CD14-positive monocyte (primary cell): Measurements from ENCODE around the gene GPI. TPM values are rescaled to one million over a fixed set of nuclear protein-coding genes. Genes with fewer than 3 reads are reported as not detected.
A peak's percentile ranks its signal among the peaks of the same experiment; 100 is the strongest.

Experiments used
- DNase-seq, 3 donors: peaks; one replicate each; pipeline ENCODE4 v3.0.0-alpha.2; 2011 to 2022
- H2AFZ ChIP-seq: 2 replicates; pipeline ENCODE4 v1.6.0; 2012; ENCODE audit warnings: mild to moderate bottlenecking, low read depth, low read length, inconsistent platforms; ENCODE audit not compliant: insufficient read depth, poor library complexity, severe bottlenecking
- H3K27ac ChIP-seq, 2 donors: 1 replicate in 1 of 2; 2 replicates in 1 of 2; pipeline ENCODE4 v1.5.1; 2012 to 2013; ENCODE audit warnings: low read length in 2 of 2, control low read depth in 1 of 2, inconsistent platforms in 1 of 2, low read depth in 1 of 2, mild to moderate bottlenecking in 1 of 2
- H3K27me3 ChIP-seq, 2 donors: one replicate each; pipeline versions ENCODE4 v1.6.0 to v1.6.1; 2011 to 2013; ENCODE audit warnings: low read length in 2 of 2; ENCODE audit not compliant: control insufficient read depth in 2 of 2, insufficient read depth in 2 of 2
- H3K36me3 ChIP-seq, 2 donors: replicated peaks in 1 of 2; 1 replicate in 1 of 2; 2 replicates in 1 of 2; pipeline versions ENCODE4 v1.5.1 to v1.6.1; 2012 to 2013; ENCODE audit warnings: low read length in 2 of 2, control low read depth in 1 of 2, inconsistent platforms in 1 of 2, mild to moderate bottlenecking in 1 of 2; ENCODE audit not compliant: insufficient read depth in 2 of 2, control insufficient read depth in 1 of 2
- H3K4me1 ChIP-seq, 2 donors: 1 replicate in 1 of 2; 2 replicates in 1 of 2; pipeline versions ENCODE4 v1.5.1 to v1.6.1; 2012 to 2013; ENCODE audit warnings: low read length in 2 of 2, control low read depth in 1 of 2, inconsistent platforms in 1 of 2, mild to moderate bottlenecking in 1 of 2, moderate library complexity in 1 of 2; ENCODE audit not compliant: insufficient read depth in 2 of 2, control insufficient read depth in 1 of 2
- H3K4me2 ChIP-seq: replicated peaks from 2 replicates; pipeline ENCODE3; 2012; ENCODE audit warnings: low read length, moderate library complexity, mild to moderate bottlenecking; ENCODE audit not compliant: poor library complexity, severe bottlenecking; ENCODE audit errors: extremely low read depth
- H3K4me3 ChIP-seq, 3 experiments: fragments of 200-600 bp in 1 of 3; sonication (generic) in 1 of 3; replicated peaks in 1 of 3; 1 replicate in 2 of 3; 2 replicates in 1 of 3; pipeline ENCODE4 v1.5.1; 2011 to 2013; ENCODE audit warnings: low read length in 3 of 3, mild to moderate bottlenecking in 3 of 3, control low read depth in 2 of 3, low read depth in 2 of 3, inconsistent platforms in 1 of 3, moderate library complexity in 1 of 3
- H3K79me2 ChIP-seq: 2 replicates; pipeline ENCODE4 v1.6.0; 2012; ENCODE audit warnings: mild to moderate bottlenecking, control low read depth, inconsistent platforms, low read length, moderate library complexity; ENCODE audit not compliant: insufficient read depth
- H3K9ac ChIP-seq: 2 replicates; pipeline ENCODE4 v1.6.0; 2017; ENCODE audit warnings: low read length, mild to moderate bottlenecking; ENCODE audit not compliant: insufficient read depth, poor library complexity, severe bottlenecking
- H3K9me3 ChIP-seq, 2 donors: replicated peaks in 1 of 2; 1 replicate in 1 of 2; 2 replicates in 1 of 2; pipeline versions ENCODE4 v1.5.1 to v1.6.1; 2012 to 2013; ENCODE audit warnings: low read length in 2 of 2, control low read depth in 1 of 2; ENCODE audit not compliant: control insufficient read depth in 1 of 2, insufficient read depth in 1 of 2
- H4K20me1 ChIP-seq: 2 replicates; pipeline ENCODE4 v1.6.0; 2012; ENCODE audit warnings: mild to moderate bottlenecking, low read length, control low read depth, moderate library complexity; ENCODE audit not compliant: insufficient read depth
- H3K27ac Mint-ChIP-seq, 7 donors: one replicate each; pipeline ENCODE4 v1.8.0; 2020; ENCODE audit warnings: mild to moderate bottlenecking in 7 of 7, mixed read lengths in 7 of 7, moderate library complexity in 6 of 7, inconsistent platforms in 2 of 7
- H3K27me3 Mint-ChIP-seq, 3 donors: one replicate each; pipeline ENCODE4 v1.8.0; 2021 to 2022; ENCODE audit warnings: low read depth in 3 of 3, mild to moderate bottlenecking in 3 of 3, mixed read lengths in 3 of 3, moderate library complexity in 3 of 3, inconsistent platforms in 1 of 3
- H3K36me3 Mint-ChIP-seq, 2 donors: one replicate each; pipeline ENCODE4 v1.8.0; 2020; ENCODE audit warnings: mixed read lengths in 2 of 2, inconsistent platforms in 1 of 2, mild to moderate bottlenecking in 1 of 2
- H3K4me1 Mint-ChIP-seq: one replicate; pipeline ENCODE4 v1.8.0; 2020; ENCODE audit warnings: mild to moderate bottlenecking, mixed read lengths
- H3K4me3 Mint-ChIP-seq, 2 donors: one replicate each; pipeline ENCODE4 v1.8.0; 2020; ENCODE audit warnings: mild to moderate bottlenecking in 2 of 2, mixed read lengths in 2 of 2, moderate library complexity in 1 of 2
- H3K9me3 Mint-ChIP-seq, 7 donors: one replicate each; pipeline ENCODE4 v1.8.0; 2020 to 2022; ENCODE audit warnings: mixed read lengths in 7 of 7, mild to moderate bottlenecking in 6 of 7, moderate library complexity in 6 of 7, inconsistent platforms in 2 of 7
- CTCF ChIP-seq: fragments of 200-600 bp; IDR thresholded peaks from one replicate; pipeline ENCODE4 v1.8.0; 2022; ENCODE audit warnings: antibody characterized with exemption, mild to moderate bottlenecking
- WGBS: methylation state at CpG from one replicate; pipeline ENCODE4 v1.1.5; 2013; ENCODE audit warnings: missing lambda C conversion rate; ENCODE audit not compliant: insufficient coverage; 5-methylcytosine and 5-hydroxymethylcytosine counted together
- intact Hi-C, 2 donors: fragments of 100-400 bp; cut with micrococcal nuclease; formaldehyde crosslinking; loops; one replicate each; pipeline versions ENCODE4 v1.15.0 to v1.15.1; 2023
- polyA plus RNA-seq, 3 donors: library from polyadenylated mRNA; depleted of rRNA in 1 of 3; unstranded in 2 of 3; stranded (reverse) in 1 of 3; fragments of 300-500 nt in 2 of 3; fragments of >200 nt in 1 of 3; fragmentation: Illumina TruSeq in 2 of 3; gene quantifications; 1 replicate in 2 of 3; 2 replicates in 1 of 3; pipeline ENCODE4 v1.2.3, GENCODE V29; 2012 to 2021

The GPI gene
- polyA plus RNA-seq, 3 donors, result 81.2 to 107 (median 95.3) TPM

- H3K4me3 Mint-ChIP-seq, result peak overlapping the region; percentile 98 to 99
- TF ChIP-seq CTCF, result no peak
- H3K9me3 ChIP-seq, result no peaks in the 10 kb centered on the region
- WGBS, result 7% methylated on average over 42 of the region's 45 CpGs
- H3K36me3 ChIP-seq, result peaks cover 26 to 40% of the 10 kb centered on the region in 2 donors
- H3K9me3 Mint-ChIP-seq, result no peaks in the 10 kb centered on the region
- no peak for DNase-seq
- H3K4me3 ChIP-seq, result peak overlapping the region; percentile 51 to 98 (median 85)
- no peaks in the 10 kb centered on the region for H3K27me3 ChIP-seq
- peaks cover 27 to 30% of the 10 kb centered on the region in 2 donors for H3K4me1 ChIP-seq
- intact Hi-C loops, result no loop called here
- H3K4me1 Mint-ChIP-seq, result peaks cover 34% of the 10 kb centered on the region
- peaks cover 31 to 37% of the 10 kb centered on the region in 2 donors for H3K36me3 Mint-ChIP-seq
- peak overlapping the region; percentile 97 for H2AFZ ChIP-seq
- peak overlapping the region; percentile 91 for H3K4me2 ChIP-seq
- H3K79me2 ChIP-seq, result peaks cover 53% of the 10 kb centered on the region
- H3K27ac Mint-ChIP-seq, result peak overlapping the region in 6 of 7 donors; percentile 21 to 93 (median 76)
- peaks cover 17% of the 10 kb centered on the region for H4K20me1 ChIP-seq
- H3K27ac ChIP-seq, result peak overlapping the region in 1 of 2 donors; percentile 75
- H3K9ac ChIP-seq, result peak overlapping the region; percentile 87
- H3K27me3 Mint-ChIP-seq, result peaks cover 0 to 2% (median 2%) of the 10 kb centered on the region in 3 donors
Observed at GRCh38 chr19:34365463-34366401, 736 bp downstream of the GPI start.

- Histone ChIP-seq H3K4me2 (peak overlapping the region; percentile 91), H3K27ac (peak overlapping the region; percentile 22 to 75), H3K27me3 (no peaks in the 10 kb centered on the region), H2AFZ (no peak overlapping the region), H3K36me3 (peaks cover 26 to 48% of the 10 kb centered on the region in 2 donors), H3K4me3 (peak overlapping the region in 1 of 3 experiments; percentile 98), H4K20me1 (peaks cover 17% of the 10 kb centered on the region), H3K9me3 (no peaks in the 10 kb centered on the region), H3K9ac (no peak overlapping the region), H3K79me2 (peaks cover 64% of the 10 kb centered on the region), H3K4me1 (peaks cover 27 to 30% of the 10 kb centered on the region in 2 donors)
- H3K27me3 Mint-ChIP-seq, result peaks cover 0 to 2% (median 0%) of the 10 kb centered on the region in 3 donors
- peak in 1 of 3 donors; percentile 14 for DNase-seq
- H3K36me3 Mint-ChIP-seq, result peaks cover 38 to 49% of the 10 kb centered on the region in 2 donors
- H3K4me1 Mint-ChIP-seq, result peaks cover 42% of the 10 kb centered on the region
- 50% methylated on average over 2 of the region's 10 CpGs for WGBS
- intact Hi-C loops, result no loop called here
- no peaks in the 10 kb centered on the region for H3K9me3 Mint-ChIP-seq
- H3K27ac Mint-ChIP-seq, result peak overlapping the region; percentile 50 to 93 (median 81)
- TF ChIP-seq CTCF, result no peak
- peak overlapping the region; percentile 98 to 99 for H3K4me3 Mint-ChIP-seq
Observed at GRCh38 chr19:34366738-34367623, 2.0 kb downstream of the GPI start.
